HTR-8/SVneo (cell line): Measurements from ENCODE around the gene MAD1L1.

Source experiments
- DNase-seq: peaks from one replicate; pipeline ENCODE4 v3.0.0; 2011; ENCODE audit warnings: low spot score, mixed read lengths; ENCODE audit not compliant: insufficient read length
- FAIRE-seq: peaks from 2 replicates; lab custom pipeline; 2011; peaks lifted over from hg19 to GRCh38; lab: Jason Lieb, UNC

MAD1L1 gene

GRCh38 chr7:2099048-2099957 lies 133.4 kb downstream of the MAD1L1 start:
- DNase-seq (no peak), FAIRE-seq (no peak)

- FAIRE-seq (no peak), DNase-seq (no peak)
Measured at GRCh38 chr7:2098496-2098895, 134.2 kb downstream of the MAD1L1 start.

GRCh38 chr7:2098056-2098455 lies 134.7 kb downstream of the MAD1L1 start:
- no peak for DNase-seq
- no peak for FAIRE-seq

DNA sequence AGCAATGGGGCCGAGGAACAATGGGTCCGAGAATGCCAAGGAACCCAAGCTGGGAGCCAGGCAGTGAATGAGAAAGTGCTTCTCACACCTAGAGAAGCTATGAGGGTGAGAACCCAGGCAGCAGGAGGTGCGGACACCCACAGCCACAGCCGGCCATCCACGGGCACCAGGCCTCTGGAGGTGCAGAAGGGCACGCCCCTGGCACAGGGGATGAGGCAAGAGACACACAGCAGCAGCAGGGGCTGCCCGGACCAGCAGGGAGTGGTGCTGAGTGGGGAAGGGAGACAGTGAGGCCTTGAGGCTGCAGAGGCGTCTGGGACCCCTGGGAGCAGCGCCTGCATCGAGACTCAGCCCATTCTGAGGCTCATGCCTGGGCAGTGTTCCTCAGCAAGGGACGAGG lies 135.3 kb downstream of the MAD1L1 start:
- no peak for DNase-seq
- no peak for FAIRE-seq

DNA sequence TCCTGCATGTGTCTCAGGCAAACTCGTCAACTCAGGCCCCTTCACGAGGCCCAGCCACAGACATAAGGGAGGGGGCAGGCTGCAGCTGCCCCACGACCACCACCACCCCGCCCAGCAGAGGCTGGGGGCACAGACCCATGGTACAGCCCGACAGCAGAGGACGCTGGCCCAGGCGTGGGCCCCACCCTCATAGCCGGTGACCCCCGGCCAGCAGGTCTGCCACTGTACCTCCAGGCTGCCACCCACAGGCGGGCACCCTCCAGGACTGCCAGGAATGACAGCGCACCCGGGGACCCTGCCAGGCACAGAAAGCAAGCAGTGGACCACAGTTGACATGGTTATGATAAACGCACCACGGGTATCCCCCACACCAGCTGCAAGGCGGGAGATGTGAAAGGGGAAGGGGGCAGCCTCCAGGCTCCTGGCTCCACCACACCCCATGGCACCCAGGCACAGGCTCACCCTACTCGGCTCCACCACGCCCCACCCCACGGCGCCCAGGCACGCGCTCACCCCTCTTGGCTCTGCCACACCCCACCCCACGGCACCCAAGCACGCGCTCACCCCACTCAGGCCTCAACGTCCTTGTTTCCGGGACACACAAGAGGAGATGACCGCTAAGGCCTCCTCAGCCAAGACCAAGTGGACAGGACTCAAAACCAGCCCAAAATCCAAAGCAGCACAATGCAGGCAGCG lies 135.9 kb downstream of the MAD1L1 start:
- peak; percentile 65 for FAIRE-seq

DNA sequence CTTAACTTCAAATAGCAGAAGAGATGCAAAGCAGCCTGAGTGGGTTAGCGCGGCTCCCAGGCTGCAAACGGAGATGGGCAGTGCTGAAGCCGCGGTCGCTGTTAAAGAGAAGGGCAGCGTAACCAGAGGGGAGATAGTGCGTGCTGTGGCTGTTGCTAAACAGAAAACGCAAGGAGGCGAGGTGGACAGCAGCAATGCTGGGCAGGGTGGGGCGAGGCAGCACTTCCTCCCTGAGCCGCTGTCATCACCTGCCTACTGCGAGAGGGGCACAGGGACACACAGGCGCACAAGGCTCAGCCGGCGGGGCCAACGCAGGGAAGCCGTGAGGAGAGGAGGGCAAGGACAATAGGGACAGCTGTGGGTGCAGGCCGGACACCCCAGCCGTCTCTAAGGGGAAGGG lies 137.3 kb downstream of the MAD1L1 start:
- FAIRE-seq: no peak
- no peak for DNase-seq

More for the DNA sequence above, 135.9 kb downstream of the MAD1L1 start:
- no peak for DNase-seq

DNA sequence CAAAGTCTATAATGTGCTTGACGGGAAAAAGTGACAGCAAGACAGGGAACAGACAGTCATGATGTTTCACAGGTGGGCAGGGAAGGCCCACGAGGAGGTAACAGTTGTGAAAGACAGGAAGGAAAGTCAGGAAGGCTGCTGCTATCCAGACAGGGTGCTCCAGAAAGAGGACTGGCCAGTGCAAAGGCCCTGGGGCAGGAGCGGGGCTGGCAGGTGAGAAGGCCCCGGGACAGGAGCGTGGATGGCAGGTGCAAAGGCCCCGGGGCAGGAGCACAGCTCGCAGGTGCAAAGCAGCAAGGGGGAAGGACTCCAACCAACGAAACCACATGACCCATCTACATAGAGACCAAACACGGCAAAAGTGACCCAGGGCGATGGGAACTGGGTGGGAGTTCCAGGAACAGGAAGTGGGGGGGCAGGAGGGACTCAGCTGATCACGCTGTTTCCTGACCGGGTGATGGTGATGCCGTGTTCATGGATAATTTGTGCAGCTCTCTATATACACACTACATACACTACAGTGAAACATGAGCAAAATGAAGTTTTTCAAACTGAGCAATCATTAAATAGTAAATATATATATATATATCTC lies 138.2 kb downstream of the MAD1L1 start:
- peak; percentile 55 for FAIRE-seq
- DNase-seq: no peak

GRCh38 chr7:2093843-2094220 lies 138.9 kb downstream of the MAD1L1 start:
- no peak for DNase-seq
- FAIRE-seq: no peak

DNA sequence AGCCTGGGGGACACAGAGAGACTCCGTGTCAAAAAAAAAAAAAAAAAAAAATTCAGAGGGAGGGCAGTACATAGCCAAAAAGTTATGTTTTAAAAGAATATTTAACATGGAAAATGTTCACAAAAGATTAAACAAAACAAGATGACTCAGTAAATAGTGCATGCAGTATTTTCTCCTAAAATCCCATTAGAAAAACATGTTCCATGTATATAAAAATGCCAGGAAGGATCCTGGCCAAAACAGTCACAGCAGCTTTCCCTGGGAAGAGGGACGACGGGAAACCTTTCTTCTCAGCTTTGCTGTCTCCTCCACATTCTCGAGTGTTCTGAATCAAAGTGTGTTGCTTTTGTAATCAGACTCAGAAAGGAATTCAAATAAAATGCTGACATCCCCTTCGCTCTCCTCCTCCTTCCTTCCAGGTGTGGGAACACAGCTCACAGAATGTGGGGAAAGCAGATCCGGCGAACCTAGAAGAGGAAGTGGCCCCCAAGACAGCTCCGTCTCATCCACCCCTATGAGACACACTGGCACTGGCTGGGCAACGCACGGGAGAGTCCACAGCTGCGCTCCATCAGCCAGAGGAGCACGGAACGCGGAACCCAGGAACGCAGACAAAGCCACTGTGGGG lies 139.4 kb downstream of the MAD1L1 start:
- no peak for DNase-seq
- peak; percentile 60 for FAIRE-seq

GRCh38 chr7:2092279-2092678 lies 140.5 kb downstream of the MAD1L1 start:
- DNase-seq: no peak
- FAIRE-seq: no peak

DNA sequence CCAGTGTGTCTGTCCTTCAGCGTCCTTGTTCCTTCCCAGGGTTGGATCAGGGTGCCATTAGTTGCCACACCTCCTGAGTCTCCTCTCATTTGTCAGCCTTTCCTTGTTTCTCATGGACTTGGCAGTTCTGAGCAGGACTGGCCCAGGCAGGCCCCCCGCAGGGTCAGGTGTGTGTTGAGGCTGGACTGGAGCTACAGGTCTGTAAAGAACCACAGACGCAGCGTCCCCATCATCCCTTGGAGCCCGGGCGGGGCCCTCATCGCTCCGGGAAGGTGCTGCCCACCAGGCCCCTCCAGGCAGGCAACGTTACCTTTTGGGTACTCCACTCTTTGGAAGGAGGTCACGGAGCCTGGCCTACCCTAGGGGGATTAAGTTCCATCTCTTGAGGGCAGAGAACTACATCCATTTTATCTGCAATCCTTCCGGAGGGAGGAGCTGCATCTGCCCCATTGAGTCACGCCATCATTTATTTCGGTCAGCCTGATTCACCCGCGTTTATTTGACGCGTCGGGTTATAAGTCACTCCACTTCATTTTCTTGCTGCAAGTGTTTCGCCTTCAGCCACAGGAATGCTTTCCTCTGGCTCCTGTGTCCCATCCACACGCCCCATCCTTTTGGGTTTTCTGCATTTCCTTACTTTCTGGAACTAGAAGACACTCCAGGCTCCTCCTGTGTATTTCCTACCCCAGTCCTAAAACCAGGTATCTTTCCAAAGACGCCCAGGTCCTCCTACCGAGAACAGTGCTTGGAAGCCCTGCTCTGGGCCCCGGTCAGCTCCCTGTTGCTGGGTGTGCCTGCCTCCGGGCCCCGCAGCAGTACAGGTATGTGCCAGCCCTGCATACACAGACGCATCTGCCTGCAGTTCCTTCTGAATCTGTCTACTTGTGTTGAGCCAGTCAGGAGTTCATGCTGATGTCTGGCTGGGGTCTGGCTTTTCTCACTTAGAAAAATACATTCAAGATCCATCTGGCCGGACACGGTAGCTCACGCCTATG lies 141.9 kb downstream of the MAD1L1 start:
- no peak for FAIRE-seq
- no peak for DNase-seq

- no peak for DNase-seq
- FAIRE-seq: peak; percentile 51
Measured at GRCh38 chr7:2088801-2089200, 143.9 kb downstream of the MAD1L1 start.

- DNase-seq (no peak), FAIRE-seq (no peak)
Measured at GRCh38 chr7:2087744-2088143, 145.0 kb downstream of the MAD1L1 start.

DNA sequence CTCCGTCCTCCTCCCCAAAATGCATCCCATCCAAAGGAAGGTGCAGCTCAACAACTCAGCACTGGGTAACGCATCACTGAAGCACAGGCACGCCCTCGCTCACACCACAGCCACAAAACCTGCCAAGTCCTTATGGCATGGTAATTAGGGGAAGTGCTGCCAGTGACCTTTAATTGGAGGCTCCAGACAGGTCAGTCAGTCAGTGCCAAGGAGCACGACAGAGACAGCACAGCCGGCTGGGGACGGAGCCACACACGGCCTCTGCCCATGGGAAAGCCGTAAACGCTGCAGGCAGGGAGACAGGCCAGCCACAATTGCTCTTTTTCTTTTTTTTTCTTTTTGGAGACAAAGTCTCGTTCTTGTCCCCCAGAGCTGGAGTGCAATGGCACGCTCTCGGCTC lies 146.5 kb downstream of the MAD1L1 start:
- FAIRE-seq: no peak

GRCh38 chr7:2085804-2086203 lies 146.9 kb downstream of the MAD1L1 start:
- DNase-seq (no peak), FAIRE-seq (no peak)

More for the DNA sequence above, 146.5 kb downstream of the MAD1L1 start:
- DNase-seq: no peak

DNA sequence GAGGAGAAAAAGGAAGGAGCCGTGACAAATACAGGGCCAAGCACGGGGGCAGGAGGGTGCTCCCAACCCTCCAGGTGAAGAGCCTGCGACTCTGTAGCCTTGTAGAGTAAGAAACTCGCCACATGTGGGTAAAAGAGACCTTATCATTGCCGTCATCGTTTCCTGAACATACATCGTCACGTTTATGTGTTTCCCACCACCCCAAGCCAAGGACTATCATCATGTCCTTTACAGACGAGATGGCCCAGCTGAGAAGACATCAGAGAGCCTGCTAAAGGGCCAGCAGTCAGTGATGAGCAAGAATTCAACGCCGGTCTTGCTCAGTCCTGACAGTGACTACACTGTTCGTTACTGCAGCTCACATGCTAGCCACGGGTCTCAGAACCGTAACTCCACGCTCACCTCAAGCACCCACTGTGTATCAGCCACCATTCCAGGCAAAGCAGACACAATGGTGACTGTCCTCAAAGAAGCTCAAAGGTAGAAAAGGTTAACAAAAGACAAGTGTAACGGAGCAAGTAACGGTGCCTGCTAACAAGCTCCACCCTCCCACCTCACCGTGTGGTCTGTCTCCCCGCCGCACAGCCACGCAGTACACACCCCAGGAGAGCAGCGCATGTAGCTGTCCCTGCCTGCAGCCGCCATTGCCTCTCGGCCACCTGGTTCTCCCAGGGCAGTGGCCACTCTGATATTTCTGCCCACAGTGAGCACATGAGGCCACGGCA lies 147.8 kb downstream of the MAD1L1 start:
- peak; percentile 74 for FAIRE-seq
- no peak for DNase-seq

DNA sequence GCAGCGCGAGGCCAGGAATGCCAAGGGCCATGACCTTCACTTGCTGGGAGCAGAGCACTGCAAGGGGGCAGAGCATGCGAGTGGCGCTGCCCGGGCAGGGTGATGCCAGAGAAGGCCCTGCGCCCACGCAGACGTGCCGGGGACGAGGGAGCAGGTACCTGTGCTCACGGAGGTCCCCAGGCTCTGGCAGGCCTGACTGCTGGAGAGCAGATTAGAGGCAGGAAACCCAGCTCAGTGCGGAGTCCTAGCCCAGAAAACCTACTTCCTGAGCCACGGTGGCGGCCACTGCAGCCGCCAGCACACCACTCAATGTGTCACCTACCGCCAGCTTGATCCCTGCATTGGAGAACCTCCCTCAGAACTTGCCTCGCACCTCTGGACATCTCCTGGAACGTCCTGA lies 148.4 kb downstream of the MAD1L1 start:
- no peak for FAIRE-seq
- DNase-seq: no peak

GRCh38 chr7:2083362-2083761 lies 149.4 kb downstream of the MAD1L1 start:
- DNase-seq (no peak), FAIRE-seq (no peak)
